Amniotic epithelial cell (primary cell): ENCODE results near the gene LCE3B.
"Not testable (repeated sequence)": the region's sequence is repeated elsewhere in the genome, so short reads cannot be mapped to it uniquely, and the experiment has no call there.

Source experiments
- DNase-seq: peaks from one replicate; pipeline ENCODE4 v3.0.0-alpha.2; 2010; ENCODE audit warnings: low read depth

Gene LCE3B, protein sequence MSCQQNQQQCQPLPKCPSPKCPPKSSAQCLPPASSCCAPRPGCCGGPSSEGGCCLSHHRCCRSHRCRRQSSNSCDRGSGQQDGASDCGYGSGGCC

DNA sequence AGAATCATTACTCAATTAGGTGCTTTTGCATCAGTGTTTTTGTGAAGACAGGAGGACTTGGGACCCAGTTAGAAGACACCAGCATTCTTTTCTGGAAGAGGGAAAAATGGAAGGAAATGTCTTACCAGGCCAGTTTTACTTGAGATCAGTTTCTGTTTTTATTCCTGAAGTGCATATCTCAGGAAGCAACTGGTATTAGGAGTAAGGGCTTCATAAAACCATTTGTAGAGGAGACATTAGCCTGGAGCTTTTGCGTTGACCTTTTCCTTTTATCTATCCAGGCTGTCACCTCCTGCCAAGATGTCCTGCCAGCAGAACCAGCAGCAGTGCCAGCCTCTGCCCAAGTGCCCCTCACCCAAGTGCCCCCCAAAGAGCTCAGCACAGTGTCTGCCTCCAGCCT is at the start of gene LCE3B:
TSS of gene LCE3B (plus strand) at position 301 of the 400 bp plus-strand sequence. CDS start at position 301, 0 bp downstream.
- no peak for DNase-seq

DNA sequence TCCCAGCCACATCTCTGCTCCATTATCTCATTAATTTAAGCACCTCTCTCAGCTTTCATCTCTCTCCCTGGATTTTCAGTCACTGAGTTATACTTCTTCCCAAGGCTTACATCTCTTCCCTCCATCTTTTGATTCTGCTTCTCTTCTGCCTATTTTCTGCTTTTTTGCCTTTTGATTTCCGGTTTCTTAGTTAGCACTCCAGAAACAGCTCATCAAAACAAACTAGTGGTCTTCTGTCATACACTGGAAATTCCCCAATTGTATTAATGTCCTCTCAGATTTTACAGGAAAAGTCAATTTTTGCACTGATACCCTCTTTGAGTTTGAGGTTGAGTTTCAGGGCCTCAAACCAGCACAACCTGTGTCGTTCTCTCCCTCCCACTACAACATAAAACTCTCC is 48.5 kb upstream of the LCE3B start:
- DNase-seq = no peak

DNA sequence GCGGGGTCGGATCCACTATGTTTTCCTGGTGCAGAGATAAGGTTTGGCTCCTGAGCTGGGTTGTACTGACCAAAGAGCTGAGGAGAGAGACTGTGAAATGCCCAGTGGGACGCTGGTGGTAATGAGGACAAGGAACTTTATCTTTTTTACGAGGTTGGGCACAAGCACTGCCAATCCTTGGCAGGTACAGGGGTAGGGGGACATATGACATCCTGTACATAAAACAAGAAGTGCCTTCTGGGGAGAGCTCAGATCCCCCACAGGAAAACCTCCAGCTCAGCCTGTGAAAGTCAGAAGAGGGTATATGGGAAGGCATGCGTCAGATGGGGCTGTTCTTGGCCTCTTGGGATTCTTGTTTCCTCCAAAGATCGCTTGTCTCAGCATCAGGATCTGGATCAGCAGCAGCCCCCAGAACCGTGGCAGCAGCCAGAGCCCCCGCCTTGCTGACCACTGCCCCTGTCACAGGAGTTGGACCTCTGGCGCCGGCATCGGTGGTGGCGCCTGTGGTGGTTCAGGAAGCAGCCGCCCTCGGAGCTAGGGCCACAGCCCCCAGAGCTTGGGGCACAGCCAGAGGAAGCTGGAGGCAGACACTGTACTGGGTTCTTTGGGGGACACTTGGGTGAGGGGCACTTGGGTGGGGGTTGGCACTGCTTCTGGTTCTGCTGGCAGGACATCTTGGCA is 47.9 kb upstream of the LCE3B start:
- no peak for DNase-seq

DNA sequence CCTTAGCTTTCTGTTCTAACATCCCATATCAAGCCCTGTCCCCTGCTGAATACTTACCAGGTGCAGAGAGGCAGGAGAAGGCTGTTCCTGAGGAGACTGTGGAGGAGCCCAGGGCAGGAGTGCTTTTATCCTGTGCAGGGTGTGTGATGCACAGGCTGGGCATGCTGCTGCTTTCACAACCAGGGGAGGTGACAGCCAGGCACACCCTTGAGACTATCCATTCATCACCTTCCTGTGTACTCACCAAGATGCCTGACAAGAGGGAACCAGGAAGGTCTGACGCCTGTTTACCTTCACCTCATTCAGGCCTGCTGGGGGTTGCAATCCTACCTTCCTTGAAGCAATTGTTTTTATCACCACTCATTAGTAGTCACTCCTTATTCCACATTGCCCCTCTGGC is 46.9 kb upstream of the LCE3B start, which contains the start of gene LCE3E:
TSS of gene LCE3E (minus strand) at position 100 of the 400 bp plus-strand sequence. CDS start 572 bp downstream, outside the sequence.
- no peak for DNase-seq

DNA sequence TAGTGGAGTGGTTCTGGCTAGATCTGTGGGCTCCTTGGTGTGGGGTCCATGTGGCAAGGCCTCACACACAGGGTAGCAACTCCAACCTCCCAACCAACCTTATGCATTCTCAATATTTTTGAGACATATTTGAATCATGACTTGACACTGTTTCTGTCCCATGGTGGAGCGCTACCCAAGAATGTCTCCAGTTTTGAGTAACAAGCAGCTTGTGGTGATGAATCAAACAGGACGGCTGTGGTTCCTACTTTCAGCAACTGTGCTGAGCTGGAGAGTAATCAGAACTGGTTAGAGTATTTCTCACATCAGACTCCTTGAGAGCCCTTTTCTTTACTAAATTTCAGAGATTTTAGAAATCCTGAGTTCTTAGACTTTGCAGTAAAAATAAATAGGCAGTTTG is 36.4 kb upstream of the LCE3B start:
- DNase-seq = no peak

DNA sequence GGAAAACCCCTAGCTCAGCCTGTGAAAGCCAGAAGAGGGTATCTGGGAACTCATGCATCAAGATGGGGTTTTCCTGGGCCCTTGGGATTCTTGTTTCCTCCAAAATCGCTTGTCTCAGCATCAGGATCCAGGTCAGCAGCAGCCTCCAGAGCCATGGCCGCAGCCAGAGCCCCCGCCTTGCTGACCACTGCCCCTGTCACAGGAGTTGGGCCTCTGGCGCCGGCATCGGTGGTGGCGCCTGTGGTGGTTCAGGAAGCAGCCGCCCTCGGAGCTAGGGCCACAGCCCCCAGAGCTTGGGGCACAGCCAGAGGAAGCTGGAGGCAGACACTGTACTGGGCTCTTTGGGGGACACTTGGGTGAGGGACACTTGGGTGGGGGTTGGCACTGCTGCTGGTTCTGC is 34.1 kb upstream of the LCE3B start:
- DNase-seq = not testable (repeated sequence)

DNA sequence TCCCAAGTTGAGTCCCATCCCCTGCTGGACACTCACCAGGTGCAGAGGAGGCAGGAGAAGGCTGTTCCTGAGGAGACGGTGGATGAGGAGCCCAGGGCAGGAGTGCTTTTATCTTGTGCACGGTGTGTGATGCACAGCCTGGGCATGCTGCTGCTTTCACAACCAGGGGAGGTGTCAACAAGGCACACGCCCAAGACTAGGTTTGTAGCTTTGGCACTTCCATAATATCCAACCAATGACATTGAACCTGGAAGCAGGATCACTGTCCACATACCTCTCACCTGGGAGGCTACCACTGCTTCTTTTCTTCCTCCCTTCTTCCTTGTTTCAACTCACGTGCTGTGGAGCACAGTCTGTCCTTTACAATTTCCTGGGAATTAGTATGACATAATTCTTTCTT is 33.2 kb upstream of the LCE3B start, which contains the start of gene LCE3D:
TSS of gene LCE3D (minus strand) at position 84 of the 400 bp plus-strand sequence. CDS start 580 bp downstream, outside the sequence.
- DNase-seq = no peak

DNA sequence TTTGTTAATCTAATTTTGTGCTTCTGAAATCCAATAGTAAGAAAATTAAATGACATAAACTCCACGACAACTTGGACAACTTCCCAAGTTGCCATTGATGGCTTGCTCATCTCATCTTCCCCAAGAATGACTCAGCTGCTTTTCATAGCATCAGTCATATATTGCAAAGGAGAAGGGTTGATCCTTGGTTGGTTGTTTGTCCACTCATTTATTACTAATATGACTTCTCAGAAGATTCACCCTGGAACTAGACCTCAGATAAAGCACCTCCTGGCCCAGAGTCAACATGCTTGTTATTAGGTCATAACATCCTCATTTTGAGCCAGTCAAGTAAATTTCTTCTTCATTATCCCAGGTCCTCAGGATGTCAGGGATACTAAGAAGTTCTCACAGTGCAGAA is 31.0 kb upstream of the LCE3B start:
- no peak for DNase-seq

DNA sequence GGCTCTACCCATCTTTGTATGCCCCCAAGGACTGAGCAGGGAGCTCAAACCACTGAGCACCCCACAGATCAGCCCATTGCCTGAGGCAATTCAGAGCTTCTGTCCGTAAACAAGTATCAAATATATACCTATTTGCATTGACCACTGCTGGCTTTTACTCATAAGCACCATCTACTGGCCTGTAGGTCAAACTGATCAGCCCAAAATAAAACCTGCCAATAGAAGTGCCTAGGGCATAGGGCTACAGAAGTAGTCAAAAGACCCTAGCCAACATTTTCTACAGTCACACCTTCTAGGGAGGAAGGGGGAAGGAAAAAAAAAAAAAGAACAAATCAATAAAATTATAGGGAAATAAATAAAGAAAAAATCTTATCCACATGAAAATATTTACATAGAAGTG is 28.0 kb upstream of the LCE3B start:
- no peak for DNase-seq

DNA sequence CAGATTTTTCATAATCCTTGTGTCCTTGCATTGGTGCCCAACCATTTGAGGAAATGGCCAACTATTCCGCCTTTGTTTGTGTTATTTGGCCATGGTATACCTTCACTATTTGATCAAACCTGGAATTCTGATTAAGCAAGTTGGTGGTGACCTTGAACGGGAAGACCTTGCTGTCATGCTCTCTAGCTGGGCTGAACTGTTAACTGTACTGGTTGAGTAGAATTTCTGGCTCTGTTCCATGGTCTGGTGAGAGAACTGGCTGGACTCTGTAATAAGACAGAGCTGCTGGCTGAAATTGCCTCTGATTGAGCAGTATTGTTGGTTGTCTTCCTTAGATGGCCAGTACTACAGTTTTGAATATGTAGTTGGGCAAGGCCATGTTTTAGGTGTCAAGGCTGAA is 16.6 kb upstream of the LCE3B start:
- no peak for DNase-seq

DNA sequence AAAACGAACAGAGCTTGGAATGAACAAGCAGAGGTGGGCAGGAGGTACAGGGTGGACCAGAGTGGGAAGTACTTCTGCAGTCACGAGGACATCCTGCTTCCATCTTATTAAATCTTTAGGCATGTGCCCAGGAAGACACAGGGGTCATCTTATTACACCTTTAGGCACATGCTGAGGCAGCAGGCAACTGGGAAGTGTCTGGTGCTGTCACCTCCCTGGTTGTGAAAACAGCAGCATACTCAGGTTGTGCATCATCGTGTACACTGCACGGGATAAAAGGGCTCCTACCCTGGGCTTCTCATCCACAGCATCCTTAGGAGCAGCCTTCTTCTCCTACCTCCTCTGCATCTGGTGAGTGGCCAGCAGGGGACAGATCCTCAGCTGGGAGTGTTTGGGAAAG is 13.7 kb upstream of the LCE3B start, which contains the start of gene LCE3C:
TSS of gene LCE3C (plus strand) at position 301 of the 400 bp plus-strand sequence. CDS start 498 bp downstream, outside the sequence.
- DNase-seq = no peak

DNA sequence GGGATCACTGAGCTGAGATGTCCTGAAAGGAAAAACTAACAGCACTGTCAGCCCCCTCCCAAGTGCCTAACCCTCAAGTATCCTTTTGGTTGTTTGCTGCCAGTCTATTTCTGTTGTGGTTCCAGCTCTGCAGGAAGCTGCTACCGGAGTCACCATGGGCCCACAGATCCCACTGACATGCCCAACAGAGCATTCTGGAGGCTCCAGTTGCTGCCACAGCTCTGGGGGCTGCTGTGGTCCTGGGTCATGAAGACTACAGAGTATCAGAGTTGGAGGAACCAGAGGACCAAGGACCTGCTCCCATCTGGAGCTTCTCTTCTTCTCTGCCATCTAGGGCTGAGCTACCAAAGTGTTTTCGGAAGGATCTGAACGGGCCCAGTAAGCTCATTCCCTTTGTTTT is 8.4 kb downstream of the LCE3B start:
- DNase-seq = no peak

DNA sequence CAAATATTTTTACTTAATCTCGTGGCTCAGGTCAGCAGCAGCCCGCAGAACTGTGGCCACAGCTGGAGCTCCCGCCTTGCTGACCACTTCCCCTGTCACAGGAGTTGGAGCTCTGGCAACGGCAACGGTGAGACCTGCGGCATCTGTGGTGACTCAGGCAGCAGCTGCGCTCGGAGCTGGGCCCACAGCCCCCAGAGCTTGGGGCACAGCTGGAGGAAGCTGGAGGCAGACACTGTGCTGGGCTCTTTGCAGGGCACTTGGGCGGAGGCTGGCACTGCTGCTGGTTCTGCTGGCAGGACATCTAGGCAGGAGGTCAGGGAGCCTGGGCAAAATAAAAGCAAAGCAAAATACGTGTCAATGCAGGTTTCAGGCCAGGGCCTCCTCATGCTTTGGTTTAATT is 9.2 kb downstream of the LCE3B start, which contains the start of gene LCE3A:
TSS of gene LCE3A (minus strand) at position 301 of the 400 bp plus-strand sequence. CDS start at position 301, 0 bp downstream.
- no peak for DNase-seq

DNA sequence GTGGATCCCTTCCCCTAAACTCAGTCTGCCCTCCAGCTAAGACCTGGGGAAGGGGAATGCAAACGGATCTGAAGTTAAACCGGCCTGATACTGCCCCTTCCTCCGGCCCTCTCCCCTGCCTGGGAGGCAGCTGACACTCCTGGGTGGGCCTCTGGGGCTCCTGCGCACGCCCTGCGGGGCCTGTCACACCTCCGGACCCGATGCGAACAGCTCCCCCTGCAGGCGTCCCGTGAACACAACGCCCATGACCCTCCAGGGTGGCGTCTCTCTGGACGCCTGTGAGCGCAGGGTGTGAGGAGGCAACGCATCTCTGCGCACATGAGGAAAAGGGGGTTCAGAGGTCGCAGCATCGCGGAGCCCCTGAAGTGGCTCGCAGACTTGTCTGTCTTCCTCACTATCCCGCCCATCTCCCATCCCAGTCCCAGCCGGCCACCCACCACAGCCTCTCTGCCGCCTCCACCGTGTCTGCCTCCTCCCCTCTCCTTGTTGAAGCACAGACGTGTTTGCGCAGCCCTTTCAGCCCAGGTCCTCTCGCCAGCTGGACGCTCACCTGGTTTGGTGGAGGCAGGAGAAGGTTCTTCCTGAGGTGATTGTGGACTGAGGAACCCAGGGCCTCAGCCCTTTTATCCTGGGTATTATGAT is 9.7 kb downstream of the LCE3B start:
- DNase-seq = no peak

DNA sequence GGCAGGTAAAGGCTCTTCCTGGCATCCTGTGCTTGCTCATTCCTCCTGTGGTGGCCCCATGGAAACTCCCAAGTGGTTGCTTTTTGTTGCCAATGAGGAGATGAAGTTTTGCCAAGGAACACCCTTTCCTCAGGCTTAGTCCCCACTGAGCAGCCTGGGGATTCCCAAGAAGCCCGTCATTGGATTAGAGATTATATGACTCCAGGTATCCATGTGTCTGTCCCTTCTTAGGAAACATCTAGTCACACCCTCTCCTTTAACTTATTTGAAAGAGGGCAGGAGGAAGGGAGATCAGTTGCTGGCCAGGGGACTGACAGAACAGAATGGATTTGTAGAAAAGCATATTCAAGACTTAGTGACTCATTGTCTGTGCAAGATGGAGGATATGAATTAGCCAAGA is 13.1 kb downstream of the LCE3B start:
- no peak for DNase-seq

DNA sequence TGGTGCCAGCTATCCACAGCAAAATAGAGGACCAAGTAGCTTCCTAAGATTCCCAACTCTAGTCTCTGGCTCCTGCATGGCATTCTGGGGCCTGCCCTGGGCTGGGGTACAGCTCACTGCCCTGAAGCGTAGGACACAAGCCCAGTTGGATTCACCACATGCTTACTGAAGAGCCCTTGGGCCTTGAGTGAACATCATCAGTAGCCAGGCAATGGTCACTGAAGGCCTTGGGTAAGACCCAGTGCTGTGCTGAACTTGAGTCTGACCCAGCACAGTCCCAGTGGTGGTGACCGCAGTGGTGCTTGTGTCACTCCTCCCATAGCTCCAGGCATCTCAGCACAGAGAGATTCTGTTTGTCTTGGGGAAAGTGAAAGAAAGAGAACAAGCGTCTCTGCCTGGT is 17.0 kb downstream of the LCE3B start:
- DNase-seq = no peak

DNA sequence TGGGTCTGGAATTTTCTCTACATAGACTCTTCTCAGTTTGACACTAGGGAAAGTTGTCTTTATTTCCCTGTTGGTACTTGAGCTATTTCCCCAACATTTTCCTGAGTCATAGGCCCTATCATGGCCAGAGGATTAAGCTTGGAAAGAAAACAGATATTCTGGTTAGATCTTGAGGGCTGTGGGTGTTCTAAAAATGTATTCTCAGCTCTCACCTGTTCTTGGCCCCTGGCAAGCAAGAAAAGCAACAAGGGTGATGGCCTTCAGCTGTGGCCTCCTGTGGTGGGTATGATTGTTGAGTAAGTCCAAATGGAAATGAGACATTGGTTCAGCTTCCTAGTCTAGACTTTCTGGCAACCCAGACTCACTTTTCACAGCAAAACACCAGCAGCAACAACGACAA is 26.7 kb downstream of the LCE3B start:
- DNase-seq = no peak

DNA sequence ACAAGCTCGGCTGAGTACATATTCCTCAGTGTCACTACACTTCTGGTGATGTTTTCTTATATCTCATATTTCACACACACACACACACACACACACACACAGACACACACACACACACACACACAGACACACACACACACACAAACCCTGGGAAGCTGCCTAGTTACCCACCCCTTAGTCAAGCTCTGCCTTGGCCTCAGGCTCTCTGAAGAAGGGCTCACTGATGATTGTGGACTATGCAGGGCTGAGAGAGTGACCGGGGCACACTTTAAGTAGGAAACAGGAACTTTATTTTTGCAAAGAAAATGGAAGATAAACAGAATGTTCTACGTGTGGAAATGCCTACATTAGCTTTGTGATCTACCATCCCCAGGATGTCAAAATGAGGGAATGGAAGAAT is 30.3 kb downstream of the LCE3B start:
- no peak for DNase-seq

DNA sequence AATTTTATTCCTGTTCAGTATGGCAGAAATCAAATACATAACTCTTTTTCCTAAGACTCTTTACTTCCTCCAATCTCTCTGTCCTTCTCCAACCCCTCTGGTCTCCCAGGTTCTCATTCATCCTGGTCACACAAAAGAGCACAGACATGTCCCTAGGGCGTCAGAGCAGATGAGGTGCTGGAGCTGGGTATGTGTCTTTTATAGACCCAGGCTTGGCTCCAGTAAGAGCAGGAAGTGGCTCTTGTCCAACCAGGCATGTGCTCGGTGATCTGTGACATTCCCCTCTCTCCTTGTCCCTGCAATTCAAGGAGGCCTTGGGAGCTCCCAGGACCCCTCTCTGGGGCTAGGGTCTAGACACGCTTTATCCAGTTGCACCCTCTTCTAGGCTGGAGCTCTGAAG is 31.5 kb downstream of the LCE3B start:
- no peak for DNase-seq

DNA sequence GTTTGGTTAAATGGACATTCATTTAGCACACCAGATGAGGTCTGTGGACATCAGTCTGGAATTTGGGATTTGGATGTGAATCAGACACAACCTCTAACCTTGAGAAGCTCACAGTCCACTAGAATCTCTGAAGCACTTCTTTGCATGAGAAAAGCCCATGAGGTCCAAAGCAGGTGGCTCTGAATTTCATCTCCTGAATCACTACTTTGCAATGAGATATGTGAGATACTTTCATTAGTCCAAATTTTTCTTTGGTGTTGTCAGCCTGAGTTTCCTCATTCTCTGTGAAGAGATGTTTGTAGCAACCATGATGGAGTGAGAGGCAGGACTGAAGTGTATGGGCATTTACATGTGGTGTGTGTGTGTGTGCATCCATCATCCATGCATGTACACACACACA is 33.0 kb downstream of the LCE3B start:
- no peak for DNase-seq

DNA sequence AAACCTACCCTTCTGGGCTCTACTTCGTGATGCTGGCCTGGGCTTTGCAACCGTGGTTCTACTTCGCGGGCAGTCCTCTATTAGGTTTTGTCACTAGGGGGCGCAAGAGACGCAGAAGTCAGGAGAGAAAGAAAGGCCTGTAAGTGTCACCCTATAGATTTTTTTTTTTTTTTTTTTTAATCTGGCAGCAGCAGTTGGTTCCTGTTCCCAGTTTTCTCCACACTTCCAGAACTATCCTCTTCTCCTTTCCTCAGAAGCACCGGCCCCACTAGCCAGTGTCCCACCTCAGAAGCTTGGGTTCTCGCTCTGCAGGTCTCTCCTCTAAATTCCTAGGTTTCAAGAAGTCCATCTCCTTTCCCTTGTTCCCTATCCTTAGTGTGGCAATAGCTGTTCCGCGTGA is 40.5 kb downstream of the LCE3B start:
- DNase-seq = peak; percentile 18

DNA sequence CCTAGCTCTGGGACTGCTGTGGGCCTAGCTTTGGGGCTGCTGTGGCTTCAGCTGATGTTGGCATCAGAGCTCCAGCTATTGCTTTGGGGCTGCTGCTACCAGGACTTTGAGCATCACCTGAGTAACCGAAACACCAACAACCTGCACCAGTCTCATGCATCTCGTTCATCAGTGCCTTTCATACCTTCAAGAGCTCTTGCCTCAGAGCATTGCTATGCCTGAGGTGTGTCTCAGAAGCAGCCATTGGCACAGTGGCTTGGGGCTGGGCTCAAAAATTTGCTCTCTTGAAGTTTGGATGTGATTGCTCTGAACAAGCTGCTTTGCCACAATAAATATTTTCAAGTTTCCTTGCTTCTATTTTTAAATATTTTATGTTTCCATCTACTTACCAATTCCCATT is 42.8 kb downstream of the LCE3B start:
- DNase-seq = no peak

DNA sequence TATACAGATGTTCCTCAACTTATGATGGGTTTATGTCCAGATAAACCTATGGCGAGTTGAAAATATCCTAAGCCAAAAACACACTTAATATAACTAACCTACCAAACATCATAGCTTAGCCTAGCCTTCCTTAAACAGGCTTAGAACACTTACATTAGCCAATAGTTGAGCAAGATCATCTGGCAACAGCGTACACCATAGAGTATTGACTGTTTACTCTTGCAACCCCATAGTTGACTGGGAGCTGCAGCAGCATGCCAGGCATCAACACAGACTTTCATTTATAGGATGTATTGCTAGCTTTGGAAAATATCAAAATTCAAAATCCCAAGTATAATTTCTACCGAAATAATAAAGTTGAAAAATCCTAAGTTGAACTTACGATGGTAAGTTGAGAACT is 44.1 kb downstream of the LCE3B start:
- DNase-seq = no peak
